Thyroid gland (tissue), 4 donors: Measurements from ENCODE around the gene FIG4. TPM values are rescaled to one million over a fixed set of nuclear protein-coding genes. Genes with fewer than 3 reads are reported as not detected.
"Not testable (repeated sequence)": the region's sequence is repeated elsewhere in the genome, so short reads cannot be mapped to it uniquely, and the experiment has no call there.

Experiments
- DNase-seq, 2 donors: peaks; one replicate each; pipeline ENCODE4 v3.0.0-alpha.2; 2019
- H3K27ac ChIP-seq, 3 donors: fragments of 200-600 bp; sonication (generic); 1 replicate in 2 of 3; 2 replicates in 1 of 3; pipeline ENCODE4 v1.5.1; 2016 to 2019; ENCODE audit warnings: mild to moderate bottlenecking in 1 of 3, moderate library complexity in 1 of 3
- H3K27me3 ChIP-seq: fragments of 200-600 bp; sonication (generic); one replicate; pipeline ENCODE4 v1.5.1; 2019
- H3K36me3 ChIP-seq, 2 donors: fragments of 200-600 bp; sonication (generic); one replicate each; pipeline ENCODE4 v1.5.1; 2016 to 2019
- H3K4me1 ChIP-seq, 2 donors: fragments of 200-600 bp; sonication (generic); one replicate each; pipeline ENCODE4 v1.5.1; 2017 to 2019
- H3K4me3 ChIP-seq, 3 donors: fragments of 200-600 bp; sonication (generic); replicated peaks in 1 of 3; 1 replicate in 2 of 3; 2 replicates in 1 of 3; pipeline ENCODE4 v1.5.1; 2016; ENCODE audit warnings: mild to moderate bottlenecking in 1 of 3
- H3K9me3 ChIP-seq: fragments of 200-600 bp; sonication (generic); one replicate; pipeline ENCODE4 v1.5.1; 2017
- POLR2A ChIP-seq, 2 donors: fragments of 450-650 bp; IDR thresholded peaks; one replicate each; pipeline ENCODE4 v1.6.1; 2017; ENCODE audit warnings: antibody characterized with exemption in 2 of 2, mild to moderate bottlenecking in 2 of 2, moderate library complexity in 1 of 2
- WGBS, 2 donors: methylation state at CpG; one replicate each; pipeline ENCODE4 v1.1.5; 2017; 5-methylcytosine and 5-hydroxymethylcytosine counted together
- intact Hi-C: fragments of 100-400 bp; cut with DNase I; formaldehyde crosslinking; loops from one replicate; pipeline ENCODE4 v1.15.1; 2023
- total RNA-seq, 4 donors: library from RNA; depleted of rRNA; stranded (reverse); fragments of >200 nt; gene quantifications; one replicate each; pipeline ENCODE4 v1.2.3, GENCODE V29; 2016
- TF ChIP-seq, protein P1 (sequence below), 6 experiments: fragments of 200-600 bp in 3 of 6; fragments of 450-650 bp in 3 of 6; sonication (generic) in 3 of 6; IDR thresholded peaks; one replicate each; pipeline ENCODE4 v1.5.1; 2016 to 2019; ENCODE audit warnings: antibody characterized with exemption in 6 of 6, mild to moderate bottlenecking in 2 of 6, inconsistent platforms in 1 of 6, moderate library complexity in 1 of 6

The FIG4 gene
- total RNA-seq, 4 donors from 2014 or later: 11.7 to 17.0 (median 16.6) TPM

GRCh38 chr6:109824105-109824504, 133.0 kb downstream of the FIG4 start:
- no peaks in the 10 kb centered on the region for H3K36me3 ChIP-seq

DNA sequence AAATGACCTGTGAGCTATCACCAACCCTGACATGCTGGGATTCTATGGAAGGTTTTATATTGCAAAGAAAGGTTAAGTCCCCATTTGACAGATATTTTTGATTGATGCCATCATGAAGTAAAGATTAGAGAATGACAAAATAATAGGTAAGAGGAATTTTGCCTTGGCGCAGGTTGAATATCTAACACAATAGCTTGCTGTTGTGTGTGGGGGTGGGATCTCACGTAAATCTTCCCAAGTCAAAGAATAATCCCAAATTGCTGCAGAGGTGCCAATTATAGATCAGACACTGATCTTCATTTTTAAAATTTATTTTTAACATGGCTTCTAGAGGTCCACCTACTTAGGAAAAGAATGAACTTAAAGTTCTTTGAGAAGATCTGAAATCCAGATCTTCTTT, 135.5 kb downstream of the FIG4 start:
- DNase-seq: no peak
- 96 to 98% methylated on average over 2 of the region's 2 CpGs for WGBS, 2 donors
- intact Hi-C loops: no loop called here
- no peaks in the 10 kb centered on the region for H3K4me1 ChIP-seq
- H3K27me3 ChIP-seq: no peaks in the 10 kb centered on the region
- TF ChIP-seq, protein P1, sequence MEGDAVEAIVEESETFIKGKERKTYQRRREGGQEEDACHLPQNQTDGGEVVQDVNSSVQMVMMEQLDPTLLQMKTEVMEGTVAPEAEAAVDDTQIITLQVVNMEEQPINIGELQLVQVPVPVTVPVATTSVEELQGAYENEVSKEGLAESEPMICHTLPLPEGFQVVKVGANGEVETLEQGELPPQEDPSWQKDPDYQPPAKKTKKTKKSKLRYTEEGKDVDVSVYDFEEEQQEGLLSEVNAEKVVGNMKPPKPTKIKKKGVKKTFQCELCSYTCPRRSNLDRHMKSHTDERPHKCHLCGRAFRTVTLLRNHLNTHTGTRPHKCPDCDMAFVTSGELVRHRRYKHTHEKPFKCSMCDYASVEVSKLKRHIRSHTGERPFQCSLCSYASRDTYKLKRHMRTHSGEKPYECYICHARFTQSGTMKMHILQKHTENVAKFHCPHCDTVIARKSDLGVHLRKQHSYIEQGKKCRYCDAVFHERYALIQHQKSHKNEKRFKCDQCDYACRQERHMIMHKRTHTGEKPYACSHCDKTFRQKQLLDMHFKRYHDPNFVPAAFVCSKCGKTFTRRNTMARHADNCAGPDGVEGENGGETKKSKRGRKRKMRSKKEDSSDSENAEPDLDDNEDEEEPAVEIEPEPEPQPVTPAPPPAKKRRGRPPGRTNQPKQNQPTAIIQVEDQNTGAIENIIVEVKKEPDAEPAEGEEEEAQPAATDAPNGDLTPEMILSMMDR (IDR thresholded peaks at IDR 0.05): no peak
- TF ChIP-seq POLR2A (IDR thresholded peaks at IDR 0.05): no peak
- no peak overlapping the region for H3K27ac ChIP-seq
- no peak overlapping the region for H3K4me3 ChIP-seq
- H3K9me3 ChIP-seq: no peaks in the 10 kb centered on the region
- H3K36me3 ChIP-seq: no peaks in the 10 kb centered on the region

More at GRCh38 chr6:109824105-109824504, 133.0 kb downstream of the FIG4 start:
- Histone ChIP-seq H3K4me3 (no peak overlapping the region), H3K9me3 (no peaks in the 10 kb centered on the region), H3K27me3 (no peaks in the 10 kb centered on the region), H3K4me1 (no peaks in the 10 kb centered on the region), H3K27ac (no peak overlapping the region)
- TF ChIP-seq POLR2A (IDR thresholded peaks at IDR 0.05): no peak
- TF ChIP-seq, protein P1 (IDR thresholded peaks at IDR 0.05): no peak
- DNase-seq: no peak
- intact Hi-C loops: no loop called here
- WGBS, 2 donors: 88 to 92% methylated on average over 6 of the region's 6 CpGs

- intact Hi-C loops, H3K4me3 ChIP-seq, H3K36me3 ChIP-seq, DNase-seq, H3K27ac ChIP-seq, H3K4me1 ChIP-seq, H3K9me3 ChIP-seq, H3K27me3 ChIP-seq: not testable (repeated sequence)
Observed at GRCh38 chr6:109831352-109831751, 140.3 kb downstream of the FIG4 start.

DNA sequence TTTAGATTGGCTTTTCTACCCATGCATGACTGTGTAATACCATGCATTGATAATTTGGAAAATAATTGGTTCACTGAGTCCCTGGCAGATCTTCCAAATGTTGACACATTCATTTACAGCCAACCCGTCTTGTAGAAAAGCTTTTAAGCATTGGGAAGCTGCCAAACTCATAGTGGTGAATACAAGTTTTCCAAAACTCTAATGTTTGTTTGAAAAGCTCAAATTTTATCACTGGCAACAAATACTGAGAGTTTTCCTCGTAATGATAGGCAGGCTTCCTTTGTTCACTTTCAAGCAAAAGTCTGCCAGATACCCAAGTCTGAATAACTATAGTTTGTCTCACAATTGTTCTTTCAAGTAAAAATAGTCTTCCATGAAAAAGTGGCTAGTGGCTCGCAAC, 143.0 kb downstream of the FIG4 start:
- Histone ChIP-seq H3K27ac (no peak overlapping the region), H3K9me3 (no peaks in the 10 kb centered on the region), H3K36me3 (no peaks in the 10 kb centered on the region), H3K4me3 (no peak overlapping the region), H3K4me1 (peaks cover 4 to 5% of the 10 kb centered on the region in 2 donors), H3K27me3 (no peaks in the 10 kb centered on the region)
- intact Hi-C loops: no loop called here
- WGBS, 2 donors: 16 to 31% methylated on average over 3 of the region's 3 CpGs
- TF ChIP-seq POLR2A (IDR thresholded peaks at IDR 0.05): no peak
- TF ChIP-seq, protein P1 (IDR thresholded peaks at IDR 0.05): no peak
- DNase-seq: no peak

DNA sequence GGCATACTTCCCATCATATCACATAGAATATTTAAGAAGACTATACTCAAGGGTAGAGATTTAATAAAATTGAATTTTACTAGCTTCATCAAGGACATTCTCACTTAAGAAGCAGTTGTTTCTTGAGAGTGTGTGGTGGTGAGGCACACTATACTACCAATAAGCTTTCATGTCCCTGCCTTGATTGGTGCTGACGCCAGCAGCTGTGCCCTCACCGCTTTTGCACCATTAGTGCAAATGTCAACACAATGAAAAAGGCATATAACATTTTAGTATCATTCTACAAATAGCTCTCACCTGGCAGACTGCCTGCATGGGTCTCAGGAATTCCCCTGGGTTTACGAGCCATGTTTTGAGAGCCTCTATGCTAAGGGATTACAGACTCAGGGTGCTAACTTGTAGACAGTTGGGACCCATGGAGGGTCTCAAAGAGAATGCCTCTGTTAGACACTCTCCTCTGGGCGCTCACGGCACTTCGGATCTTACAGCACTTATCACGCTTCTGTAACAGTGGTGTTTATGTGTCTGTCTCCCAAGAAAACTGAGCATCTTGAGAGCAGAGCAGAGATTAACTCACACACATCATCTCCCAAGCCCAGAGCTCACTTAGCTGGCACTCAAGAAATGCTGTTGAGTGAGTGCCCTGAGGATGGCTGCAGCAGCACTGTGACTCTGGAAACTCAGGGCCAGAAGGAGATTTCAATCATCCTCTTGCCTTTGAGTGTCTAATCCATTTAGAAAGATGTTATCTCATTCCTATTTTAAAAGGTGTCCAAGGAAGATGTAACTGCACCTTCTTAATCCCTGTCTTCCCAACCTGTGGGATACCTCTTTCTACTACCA, 143.7 kb downstream of the FIG4 start:
- peaks cover 4 to 5% of the 10 kb centered on the region in 2 donors for H3K4me1 ChIP-seq
- no peak overlapping the region for H3K4me3 ChIP-seq
- H3K27ac ChIP-seq: no peak overlapping the region
- H3K27me3 ChIP-seq: no peaks in the 10 kb centered on the region
- no peaks in the 10 kb centered on the region for H3K36me3 ChIP-seq
- peak; percentile 25 to 46 for DNase-seq
- TF ChIP-seq POLR2A (IDR thresholded peaks at IDR 0.05): no peak
- TF ChIP-seq, protein P1 (IDR thresholded peaks at IDR 0.05): no peak
- intact Hi-C loops: no loop called here
- WGBS, 2 donors: 43 to 52% methylated on average over 4 to 7 of the region's 7 CpGs
- H3K9me3 ChIP-seq: no peaks in the 10 kb centered on the region
